HG02943 (cell line): Measurements from ENCODE around the gene MVK.

ENCODE experiments used
- ATAC-seq: cut with Tn5 transposase; IDR thresholded peaks from one replicate; pipeline ENCODE4 v1.9.1; 2021; ENCODE audit warnings: mild to moderate bottlenecking, low read depth, moderate library complexity; ENCODE audit not compliant: unreplicated experiment

MVK gene

GRCh38 chr12:109563291-109564284, 10.0 kb upstream of the MVK start:
- ATAC-seq = no peak

GRCh38 chr12:109566424-109566823, 7.2 kb upstream of the MVK start:
- ATAC-seq = no peak

- ATAC-seq = no peak
Observed at GRCh38 chr12:109567296-109567695, 6.3 kb upstream of the MVK start.

- no peak for ATAC-seq
Observed at GRCh38 chr12:109567967-109568366, 5.6 kb upstream of the MVK start.

GRCh38 chr12:109568486-109568885, 5.1 kb upstream of the MVK start:
- no peak for ATAC-seq

GRCh38 chr12:109571773-109572505, 1.7 kb upstream of the MVK start:
- ATAC-seq = no peak

- no peak for ATAC-seq
Observed at GRCh38 chr12:109572506-109572845, 1.1 kb upstream of the MVK start.

- ATAC-seq = no peak
Observed at GRCh38 chr12:109573914-109574244, 285 bp downstream of the MVK start.

- no peak for ATAC-seq
Observed at GRCh38 chr12:109575683-109576082, 2.1 kb downstream of the MVK start.

GRCh38 chr12:109577311-109577710, 3.7 kb downstream of the MVK start:
- ATAC-seq = no peak

GRCh38 chr12:109578330-109578927, 4.8 kb downstream of the MVK start:
- no peak for ATAC-seq

- no peak for ATAC-seq
Observed at GRCh38 chr12:109579639-109580038, 6.0 kb downstream of the MVK start.

GRCh38 chr12:109580272-109580671, 6.7 kb downstream of the MVK start:
- no peak for ATAC-seq

GRCh38 chr12:109580684-109581333, 7.2 kb downstream of the MVK start:
- no peak for ATAC-seq

- no peak for ATAC-seq
Observed at GRCh38 chr12:109581334-109581691, 7.7 kb downstream of the MVK start.

- ATAC-seq = no peak
Observed at GRCh38 chr12:109581856-109582255, 8.3 kb downstream of the MVK start.

- ATAC-seq = no peak
Observed at GRCh38 chr12:109582636-109583035, 9.0 kb downstream of the MVK start.

GRCh38 chr12:109583733-109584132, 10.1 kb downstream of the MVK start:
- ATAC-seq = no peak

- ATAC-seq = no peak
Observed at GRCh38 chr12:109586385-109587296, 13.0 kb downstream of the MVK start.

- ATAC-seq = no peak
Observed at GRCh38 chr12:109587921-109588320, 14.3 kb downstream of the MVK start.
